NCI-H1092 treated with DMSO at 0.1 percent for 48 hours (cell line): ENCODE measurements around the gene GLIS2.

Experiments used
- DNase-seq: peaks from one replicate; lab custom pipeline; 2025; lab: John Stamatoyannopoulos, UW

The GLIS2 gene

DNA sequence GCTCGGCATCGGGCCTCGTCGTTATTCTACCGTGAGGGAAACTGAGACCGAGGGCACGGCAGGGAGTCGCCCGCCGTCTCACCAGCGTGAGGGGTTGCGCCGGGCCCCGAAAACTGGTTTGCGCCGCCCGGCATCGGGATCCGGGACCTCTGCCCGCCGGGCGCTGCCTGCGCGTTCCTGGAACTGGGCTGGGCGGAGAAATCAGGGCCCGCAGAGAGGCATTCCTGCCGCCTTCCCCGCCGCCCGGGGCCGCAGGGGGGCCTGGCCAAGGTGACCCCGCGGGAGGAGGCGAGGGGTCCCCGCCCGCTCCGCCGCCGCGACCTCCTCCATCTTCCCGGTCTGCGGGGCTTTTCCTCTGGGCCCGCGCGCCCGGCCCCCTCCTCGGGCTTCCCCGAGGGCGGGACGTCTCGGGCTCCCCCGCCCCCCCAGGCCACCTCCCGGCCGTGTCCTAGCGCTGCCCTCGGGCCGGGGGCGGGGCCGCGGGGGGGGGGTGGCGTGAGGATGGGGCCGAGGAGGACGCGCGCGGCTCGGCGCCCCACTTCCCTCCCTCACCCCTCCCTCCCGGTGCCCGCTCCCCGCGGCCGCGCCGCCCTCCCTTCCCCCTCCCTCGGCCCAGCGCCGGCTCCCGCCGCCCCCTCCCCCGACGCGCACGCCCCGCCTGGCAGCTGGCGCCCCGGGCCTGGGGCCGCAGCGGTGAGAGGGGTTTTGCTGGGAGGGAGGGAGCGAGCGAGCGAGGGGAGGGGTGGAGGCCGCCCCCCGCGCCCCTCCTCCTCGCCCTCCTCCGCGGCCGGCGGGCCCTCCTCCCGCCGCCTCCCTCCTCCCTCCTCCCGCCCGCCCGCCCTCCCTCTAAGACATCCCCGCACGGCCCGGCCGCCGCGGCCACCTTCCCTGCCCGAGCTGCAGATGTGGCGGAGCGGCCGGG, at the start of gene GLIS2:
TSS of gene GLIS2 (plus strand) at position 882 of the 922 bp plus-strand sequence. CDS start 16,214 bp downstream, outside the sequence.
- peak; percentile 70 for DNase-seq

DNA sequence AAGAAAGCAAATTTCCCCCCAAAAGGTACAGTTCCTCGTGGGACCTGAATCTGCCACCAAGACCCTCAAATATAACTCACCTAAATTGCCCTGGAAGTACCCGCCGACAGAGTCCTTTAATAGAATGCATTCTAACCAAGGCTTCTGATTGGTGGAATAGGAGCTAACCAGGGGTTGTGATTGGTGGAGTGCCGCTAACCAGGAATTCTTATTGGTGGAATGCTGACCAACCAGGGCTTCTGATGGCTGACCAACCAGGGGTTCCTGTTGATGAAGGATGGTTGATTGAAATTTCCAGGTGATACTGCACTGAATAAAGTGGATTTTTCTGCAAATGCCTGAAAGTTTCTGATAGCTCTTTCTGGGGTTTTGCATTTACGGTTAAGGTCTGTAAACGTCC, 49.5 kb upstream of the GLIS2 start:
- DNase-seq = no peak

DNA sequence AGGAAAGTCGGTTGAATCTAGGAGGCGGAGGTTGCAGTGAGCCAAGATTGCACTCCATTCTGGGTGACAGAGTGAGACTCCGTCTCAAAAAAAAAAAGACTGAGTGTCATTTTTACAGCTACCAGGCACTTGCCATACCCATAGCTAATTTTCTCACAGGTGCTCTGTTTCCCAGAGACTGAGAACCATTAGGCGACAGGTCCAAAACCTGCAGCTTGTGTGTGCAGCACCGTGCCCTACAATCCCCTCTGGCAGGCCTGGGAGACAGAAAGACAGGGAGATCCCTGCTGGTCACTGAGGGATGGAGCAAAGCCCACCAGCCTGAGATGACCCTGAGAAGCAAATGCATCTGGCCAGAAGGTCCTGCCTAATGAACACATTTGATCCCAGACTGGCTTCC, 45.8 kb upstream of the GLIS2 start:
- DNase-seq = no peak

DNA sequence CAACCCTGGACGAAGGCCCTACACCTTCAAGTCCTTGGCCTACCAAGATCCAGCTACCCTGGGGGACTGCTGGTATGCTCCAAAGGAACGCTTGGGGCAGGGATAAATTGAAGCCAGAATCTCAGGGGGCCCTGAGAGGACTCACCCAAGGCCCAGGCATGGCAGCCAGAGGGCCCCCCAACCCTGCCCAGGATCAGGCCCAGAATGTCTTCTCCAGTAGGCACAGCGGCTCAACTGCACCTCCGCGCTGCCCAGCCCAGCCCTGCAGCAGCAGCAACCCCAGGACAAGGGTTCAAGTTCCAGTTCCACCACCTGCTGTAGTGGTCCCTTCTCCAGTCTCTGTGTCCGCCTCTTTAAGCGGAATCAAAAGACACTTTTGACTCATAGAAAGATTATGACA, 45.3 kb upstream of the GLIS2 start:
- DNase-seq = no peak

DNA sequence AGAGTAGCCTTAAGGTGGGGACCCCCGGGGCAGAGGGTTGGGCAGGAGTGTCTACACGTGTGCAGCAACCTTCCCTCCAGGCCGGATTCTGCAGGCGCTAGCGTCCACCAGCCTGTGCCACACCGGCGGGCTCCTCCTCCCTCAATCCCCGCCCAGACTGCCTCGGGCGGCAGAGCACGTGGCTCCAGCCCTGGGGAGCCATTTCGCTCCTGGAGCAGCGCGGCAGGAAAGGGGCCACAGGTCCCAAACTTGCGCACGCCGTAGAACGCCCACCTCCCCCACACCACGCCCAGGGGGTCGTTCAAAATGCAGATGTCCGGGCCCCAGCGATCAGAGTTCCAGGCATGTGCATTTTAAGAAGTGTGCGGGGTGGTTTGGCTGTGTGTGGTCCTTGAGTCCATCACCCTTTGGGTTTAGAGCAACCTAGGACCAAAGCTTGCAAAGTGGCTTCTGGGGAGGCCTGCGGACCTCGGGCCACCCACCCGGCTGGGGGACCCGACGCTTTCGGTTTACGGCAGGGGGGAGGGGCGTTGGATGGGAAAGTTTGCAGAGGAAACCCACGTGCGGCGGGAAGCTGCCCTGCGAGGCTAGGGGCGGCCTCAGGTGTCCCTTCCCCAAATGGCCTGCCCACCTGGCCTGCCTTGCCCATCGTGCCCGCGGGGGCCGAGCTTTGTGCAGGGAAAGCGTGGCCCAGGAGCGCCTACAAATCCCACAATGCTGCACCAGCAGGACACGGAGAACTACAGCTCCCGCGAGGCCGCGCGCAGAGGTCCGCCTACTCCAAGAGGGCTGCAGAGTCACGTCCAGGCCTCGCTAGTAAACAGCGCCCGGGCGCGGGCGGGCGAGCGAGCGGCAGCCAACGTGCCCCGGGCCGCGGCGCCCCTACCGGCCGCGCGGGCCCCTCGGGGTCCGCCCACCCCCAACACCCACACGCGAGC, 44.4 kb upstream of the GLIS2 start:
- peak; percentile 94 for DNase-seq

DNA sequence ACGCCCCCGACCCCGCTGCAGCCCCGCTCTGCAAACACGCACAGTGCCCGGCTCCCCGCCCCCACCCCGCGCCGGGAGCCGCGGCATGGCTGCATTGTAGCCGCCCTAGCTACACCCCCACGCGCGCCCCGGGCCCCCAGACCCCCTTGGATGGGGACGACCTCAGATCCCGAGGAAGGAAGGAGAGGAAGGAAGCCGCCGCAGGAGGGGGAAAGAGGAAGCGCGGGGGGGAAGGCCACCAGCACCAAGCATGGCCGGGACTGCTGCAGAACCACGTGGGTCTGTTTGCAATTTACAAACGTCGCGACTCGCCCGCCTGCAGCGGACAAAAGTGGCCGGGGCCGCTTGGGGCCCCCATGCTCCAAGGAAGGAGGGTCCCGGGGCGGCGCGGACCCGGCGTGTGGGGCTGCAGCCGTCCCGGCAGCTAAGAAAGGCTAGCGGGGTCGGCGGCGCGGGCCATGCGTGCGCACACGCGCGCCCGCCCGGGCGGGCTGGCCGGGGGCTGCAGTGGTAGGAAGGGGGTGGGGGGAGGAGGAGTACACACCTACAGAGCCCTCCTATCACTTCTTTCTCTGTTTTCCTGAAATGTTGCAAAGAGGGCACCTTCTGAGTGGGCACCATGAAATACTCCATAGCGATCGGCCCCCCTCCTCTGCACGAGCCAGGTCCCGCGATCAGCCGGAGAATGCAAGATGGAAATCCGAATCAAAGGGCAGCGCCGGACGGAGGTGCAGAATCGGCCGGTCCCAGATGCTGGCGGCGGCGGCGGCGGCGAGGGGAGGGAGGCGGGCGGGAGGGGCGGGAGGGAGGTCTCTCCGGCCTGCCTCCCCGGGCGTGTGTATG, 43.5 kb upstream of the GLIS2 start:
- peak; percentile 33 for DNase-seq

DNA sequence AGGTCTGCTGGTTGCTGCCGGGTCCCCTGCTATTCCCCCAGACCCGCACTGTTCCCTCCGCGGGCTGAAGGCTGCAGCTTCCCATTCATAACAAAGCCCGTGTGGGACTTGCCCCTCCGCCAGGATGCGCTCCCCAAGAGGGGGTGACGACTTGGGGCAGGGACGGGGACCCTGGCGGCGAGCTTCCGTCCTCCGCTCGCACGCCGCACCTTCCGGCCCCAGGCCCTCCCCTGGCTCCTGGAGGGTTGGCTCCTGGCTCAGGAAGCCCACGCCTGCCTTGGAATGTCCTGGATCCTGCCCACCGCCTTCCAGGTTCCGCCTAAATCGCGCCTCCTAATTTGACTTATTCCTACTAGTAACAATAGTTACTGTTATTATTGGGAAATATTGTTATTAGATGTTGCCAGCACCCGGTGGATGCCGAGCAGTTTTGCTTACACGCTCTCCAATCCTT, 42.0 kb upstream of the GLIS2 start:
- DNase-seq = no peak

DNA sequence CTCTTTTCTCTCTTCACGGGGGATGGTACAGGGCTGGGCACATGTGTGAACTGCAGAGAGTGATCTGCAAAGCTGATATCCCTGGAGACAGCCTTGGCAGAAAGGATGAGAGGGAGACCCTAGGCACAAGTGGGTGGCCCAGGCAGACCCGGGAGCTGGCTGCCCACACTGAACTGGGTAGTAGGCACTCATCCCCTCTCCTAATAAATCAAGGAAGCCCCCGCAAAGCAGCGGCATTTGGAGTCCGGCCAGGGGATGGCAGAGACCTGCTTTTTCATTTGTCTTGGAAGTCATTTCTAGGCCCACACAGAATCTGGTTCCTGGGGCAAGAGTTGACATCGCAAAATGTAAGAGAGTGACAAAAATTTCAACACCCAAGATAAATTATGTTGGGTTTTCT, 40.0 kb upstream of the GLIS2 start:
- DNase-seq = no peak

DNA sequence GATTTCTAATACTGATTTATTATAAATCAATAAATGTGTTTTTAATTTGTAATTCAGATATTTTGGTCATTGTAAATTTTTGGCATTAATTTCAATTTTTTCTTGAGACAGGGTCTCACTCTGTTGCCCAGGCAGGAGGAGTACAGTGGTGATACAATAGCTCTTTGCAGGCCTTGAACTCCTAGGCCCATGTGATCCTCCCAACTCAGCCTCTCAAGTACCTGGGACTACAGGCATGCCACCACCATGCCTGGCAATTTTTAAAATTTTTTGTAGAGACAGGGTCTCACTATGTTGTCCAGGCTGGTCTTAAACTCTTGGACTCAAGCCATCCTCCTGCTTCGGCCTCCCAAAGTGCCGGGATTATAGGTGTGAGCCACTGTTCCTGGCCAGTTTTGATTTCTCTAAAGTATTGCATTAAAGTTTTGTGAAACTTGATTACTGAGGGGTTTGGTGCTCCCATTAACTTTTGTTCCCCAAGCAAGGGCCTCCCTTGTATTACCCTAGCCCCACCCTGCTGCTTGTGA, 37.8 kb upstream of the GLIS2 start:
- DNase-seq = no peak

DNA sequence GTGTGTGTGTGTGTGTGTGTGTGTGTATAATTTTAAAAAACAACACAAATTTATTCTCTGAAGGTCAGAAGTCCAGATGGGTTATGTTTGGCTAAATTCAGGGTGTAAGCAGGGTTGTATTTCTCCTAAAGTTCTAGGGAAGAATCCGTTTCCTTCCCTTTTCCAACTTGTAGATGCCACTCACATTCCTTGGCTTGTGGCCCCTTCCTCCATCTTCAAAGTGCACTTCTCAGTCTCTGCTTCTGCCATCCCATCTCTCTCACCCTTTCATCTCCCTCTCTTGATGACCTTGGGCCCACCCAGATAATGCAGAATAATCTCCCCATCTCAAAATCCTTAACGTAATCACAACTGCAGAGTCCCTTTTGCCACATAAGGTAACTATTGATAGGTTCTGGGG, 35.2 kb upstream of the GLIS2 start:
- no peak for DNase-seq

DNA sequence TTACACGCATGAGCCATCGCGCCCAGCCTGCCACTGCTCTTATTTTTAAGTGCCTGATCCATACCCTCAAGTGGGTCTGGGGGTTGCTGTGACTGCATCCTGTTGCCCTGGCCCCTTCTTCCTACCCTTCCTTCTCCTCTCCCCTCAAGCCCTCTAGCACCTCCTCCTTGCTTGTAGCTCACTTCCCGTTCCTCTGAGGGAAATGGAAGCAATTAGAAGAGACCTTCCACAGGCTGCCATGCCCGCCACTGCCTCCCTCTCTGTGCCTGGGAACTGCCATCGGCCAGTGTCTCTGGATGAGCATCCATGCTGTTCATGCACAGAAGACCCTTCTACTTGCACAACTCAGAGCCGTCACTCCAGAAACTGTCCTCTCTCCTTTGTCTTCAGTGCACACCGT, 32.4 kb upstream of the GLIS2 start:
- DNase-seq = no peak

DNA sequence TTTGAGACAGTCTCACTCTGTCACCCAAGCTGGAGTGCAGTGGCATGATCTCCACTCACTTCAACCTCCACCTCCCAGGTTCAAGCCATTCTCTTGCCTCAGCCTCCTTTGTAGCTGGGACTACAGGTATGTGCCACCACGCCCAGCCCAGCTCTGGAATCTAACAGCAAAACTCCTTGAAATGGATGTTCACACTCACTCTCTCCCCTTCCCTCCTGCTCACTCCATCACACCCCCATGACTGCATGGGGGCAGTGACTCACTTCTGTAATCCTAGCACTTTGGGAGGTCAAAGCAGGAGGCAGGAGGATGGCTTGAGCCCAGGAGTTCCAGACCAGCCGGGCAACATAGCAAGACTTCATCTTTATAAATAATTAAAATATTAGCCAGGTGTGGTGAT, 31.9 kb upstream of the GLIS2 start:
- DNase-seq = no peak

DNA sequence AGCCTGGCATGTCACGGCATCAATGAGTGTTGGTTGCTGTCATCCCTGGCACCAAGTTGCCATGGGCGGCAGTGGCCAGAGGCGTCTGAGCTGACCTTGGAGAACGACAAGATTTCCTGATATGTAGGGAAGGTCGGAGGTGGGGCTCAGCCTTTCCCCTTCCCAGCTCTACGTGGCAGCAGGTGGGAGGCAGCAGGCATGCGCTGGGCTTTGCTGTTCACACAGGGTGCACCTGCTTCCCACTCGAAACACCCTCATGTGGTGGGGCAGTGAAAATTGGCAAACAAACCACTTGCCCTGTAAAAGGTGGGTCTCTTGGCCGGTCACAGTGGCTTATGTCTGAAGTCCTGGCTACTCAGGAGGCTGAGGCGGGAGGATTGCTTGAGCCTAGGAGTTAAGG, 30.7 kb upstream of the GLIS2 start:
- peak; percentile 19 for DNase-seq

DNA sequence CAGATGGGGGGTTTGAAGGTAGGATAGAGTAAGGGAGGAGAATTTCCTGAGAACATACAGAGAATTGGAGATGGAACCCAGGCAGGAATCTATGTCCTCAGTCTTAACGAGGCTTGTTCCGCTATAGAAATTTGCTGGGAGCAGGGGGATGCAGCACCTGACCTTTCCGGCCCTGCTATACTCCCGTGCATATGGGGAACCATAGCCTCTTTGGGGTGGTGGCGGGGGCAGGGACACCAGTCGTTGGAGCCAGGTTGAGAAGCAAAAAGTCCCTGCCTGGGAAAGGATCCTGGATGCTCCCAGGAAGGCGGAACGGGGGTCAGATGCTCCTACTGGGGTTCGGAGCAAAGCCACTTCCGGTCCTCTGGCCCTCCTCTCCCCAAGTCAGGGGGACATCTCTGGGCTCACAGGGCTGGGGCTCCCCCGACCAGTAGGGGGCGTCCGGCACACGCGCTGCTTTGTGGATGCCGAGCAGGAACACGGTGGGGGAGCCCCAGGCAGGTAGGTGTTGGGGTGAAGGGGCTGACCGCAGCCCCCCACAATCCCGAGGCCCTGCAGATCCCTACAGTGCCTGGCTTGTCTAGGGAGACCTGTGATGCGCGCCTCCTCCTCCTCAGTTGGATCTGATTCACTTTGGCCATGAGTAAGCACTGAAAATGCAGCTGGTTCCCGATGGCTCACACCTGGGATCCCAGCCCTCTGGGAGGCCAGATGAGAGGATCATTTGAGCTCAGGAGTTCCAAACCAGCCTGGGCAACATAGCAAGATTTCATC, 27.5 kb upstream of the GLIS2 start:
- DNase-seq = peak; percentile 61

DNA sequence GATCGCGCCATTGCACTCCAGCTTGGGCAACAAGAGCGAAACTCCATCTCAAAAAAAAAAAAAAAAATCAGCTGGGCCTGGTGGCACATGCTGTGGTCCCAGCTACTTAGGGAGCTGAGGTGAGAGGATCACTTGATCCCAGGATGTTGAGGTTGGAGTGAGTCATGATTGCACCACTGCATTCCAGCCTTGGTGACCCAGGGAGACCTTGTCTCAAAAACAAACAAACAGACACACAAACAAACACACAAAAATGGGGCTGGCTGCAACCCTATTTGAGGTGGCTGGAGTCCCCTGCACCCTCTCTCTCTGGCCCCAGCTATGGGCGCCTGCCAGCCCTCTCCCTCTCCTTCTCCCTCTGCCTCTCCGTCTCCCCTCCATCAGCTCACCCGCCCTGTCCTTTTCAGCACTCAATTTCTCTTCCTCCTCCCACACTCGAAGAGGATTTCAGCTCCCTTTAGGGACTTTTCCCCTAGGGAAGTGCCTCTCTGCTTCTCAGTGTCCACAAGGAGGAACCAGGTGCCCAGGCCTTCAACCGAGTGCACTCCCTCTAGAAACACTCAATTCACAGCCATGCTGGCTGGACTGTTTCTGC, 25.5 kb upstream of the GLIS2 start:
- DNase-seq = peak; percentile 19

DNA sequence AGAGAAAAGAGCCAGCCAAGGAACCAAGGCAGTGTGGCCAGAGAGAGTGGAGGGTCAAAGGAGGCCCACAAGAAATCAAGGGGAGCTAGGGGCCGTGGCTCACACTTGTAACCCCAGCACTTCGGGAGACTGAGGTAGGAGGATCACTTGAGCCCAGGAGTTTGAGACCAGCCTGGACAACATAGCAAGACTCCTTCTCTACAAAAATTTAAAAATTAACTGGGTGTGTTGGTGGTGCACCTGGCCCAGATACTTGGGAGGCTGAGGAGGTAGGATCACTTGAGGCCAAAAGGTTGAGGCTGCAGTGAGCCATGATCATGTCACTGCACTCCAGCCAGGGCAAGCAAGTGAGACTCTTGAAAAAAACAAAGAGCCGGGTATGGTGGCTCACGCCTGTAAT, 24.2 kb upstream of the GLIS2 start:
- DNase-seq = no peak

DNA sequence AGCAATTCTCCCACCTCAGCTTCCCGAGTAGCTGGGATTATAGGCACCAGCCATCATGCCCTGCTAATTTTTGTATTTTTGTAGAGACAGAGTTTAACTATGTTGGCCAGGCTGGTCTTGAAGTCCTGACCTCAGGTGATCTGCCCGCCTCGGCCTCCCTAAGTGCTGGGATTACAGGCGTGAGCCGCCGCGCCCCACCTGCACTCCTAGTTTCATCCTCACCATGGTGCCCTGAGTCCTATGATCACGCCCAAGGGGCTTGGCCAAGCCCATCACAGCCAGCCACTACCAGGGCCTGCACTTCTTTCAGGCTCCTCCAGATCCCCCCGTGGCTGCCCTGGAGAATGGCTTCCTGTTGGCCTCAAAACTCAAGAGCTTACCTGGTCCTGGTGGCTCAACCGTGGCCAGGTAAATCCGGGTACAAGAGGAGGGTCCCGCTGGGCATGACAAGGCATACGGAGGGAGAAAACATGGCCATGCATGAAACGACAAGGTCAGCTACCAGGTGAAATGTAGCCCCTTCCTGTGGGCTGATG, 22.6 kb upstream of the GLIS2 start:
- DNase-seq = no peak

DNA sequence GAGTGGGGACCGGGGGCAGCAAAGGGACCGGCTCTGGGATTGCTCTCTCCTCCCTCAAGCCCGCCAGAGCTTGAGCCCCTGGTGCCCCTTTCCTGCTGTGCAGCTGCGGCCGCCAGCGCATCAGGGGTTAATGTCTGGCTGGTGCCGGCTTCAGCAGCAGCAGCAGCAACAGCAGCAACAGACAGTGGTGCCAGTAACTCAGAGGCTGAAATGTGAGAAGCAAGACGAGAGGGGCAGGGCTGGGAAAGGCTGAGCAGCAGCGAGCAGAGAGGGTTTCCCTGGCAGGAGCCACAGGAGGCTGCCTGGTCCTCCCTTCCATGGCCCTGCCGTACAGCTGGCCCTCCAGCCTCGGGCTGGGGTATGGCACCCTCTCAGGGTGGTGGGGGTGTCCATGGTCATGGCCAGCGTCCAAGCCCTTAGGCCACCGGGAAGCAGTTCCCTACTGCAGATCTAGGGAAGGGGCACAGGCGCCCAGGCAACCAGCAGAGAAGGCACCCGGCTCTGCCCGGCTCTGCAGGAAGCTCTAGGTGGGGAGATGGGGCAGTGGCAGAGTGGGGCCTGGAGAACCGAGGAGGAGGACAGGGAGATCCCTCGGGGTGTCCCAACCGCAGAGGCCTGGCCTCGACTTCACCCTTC, 21.9 kb upstream of the GLIS2 start:
- peak; percentile 91 for DNase-seq

DNA sequence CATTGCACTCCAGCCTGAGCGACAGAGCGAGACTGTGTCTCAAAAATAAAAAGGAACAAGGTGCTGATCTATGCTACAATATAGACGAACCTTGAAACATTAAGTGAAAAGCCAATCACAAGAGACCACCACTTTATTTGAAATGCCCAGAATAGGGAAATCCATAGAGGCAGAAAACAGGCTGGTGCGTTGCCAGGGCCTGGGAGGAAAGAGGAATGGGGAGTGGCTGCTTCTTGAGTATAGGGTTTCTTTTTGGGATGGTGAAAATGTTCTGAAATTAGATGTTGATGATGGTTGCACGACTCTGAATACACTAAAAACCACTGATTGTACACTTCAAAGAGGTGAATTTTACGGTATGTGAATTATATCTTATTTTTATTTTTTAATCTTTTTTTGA, 20.3 kb upstream of the GLIS2 start:
- DNase-seq = no peak

DNA sequence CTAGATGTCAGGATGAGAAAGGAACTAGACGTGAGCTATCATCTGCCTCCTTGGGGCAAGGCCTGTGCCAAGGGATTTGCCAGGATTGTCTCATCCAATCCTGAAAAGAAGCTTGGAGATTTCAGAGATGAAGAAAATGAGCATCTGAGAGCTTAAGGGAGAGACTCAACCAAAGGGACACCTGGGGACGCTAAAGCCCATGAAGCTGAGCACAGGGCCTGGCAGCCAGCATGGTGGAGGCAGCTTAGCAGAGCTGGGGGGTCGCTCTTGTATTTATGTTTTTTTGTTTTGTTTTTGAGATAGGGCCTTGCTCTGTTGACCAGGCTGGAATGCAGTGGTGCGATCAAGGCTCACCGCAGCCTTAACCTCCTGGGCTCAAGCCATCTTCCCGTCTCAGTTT, 18.4 kb upstream of the GLIS2 start:
- DNase-seq = no peak
